Measurements from ENCODE around the gene ANKMY1.

GRCh38 chr2:240452462-240453256 lies 105.1 kb downstream of the ANKMY1 start:
- TF ChIP-seq CTCF (IDR thresholded peaks at IDR 0.05; ENCODE audit: insufficient read depth, low read depth, low read length) = no peak
- TF ChIP-seq EZH2 (IDR thresholded peaks at IDR 0.05; ENCODE audit: insufficient read depth, low read length) = no peak

Measured in astrocyte (in vitro differentiated cells and primary cell).